PC-9 (cell line): ENCODE measurements around the gene PCLAF. TPM values are rescaled to one million over a fixed set of nuclear protein-coding genes. Genes with fewer than 3 reads are reported as not detected.

Experiments used
- BruUV-seq: library from RNA; stranded (reverse); fragments of 400-500 nt; replicated peaks from 2 replicates; lab custom pipeline; 2021; lab: Mats Ljungman, UMichigan
- CTCF ChIA-PET: fragments of 300-600 bp; sonication (Branson Sonifier 250); formaldehyde crosslinking; loops from one replicate; lab custom pipeline; 2022; ENCODE audit warnings: antibody characterized with exemption; lab: Charles Lee
- POLR2A ChIA-PET: fragments of 300-600 bp; sonication (Branson Sonifier 250); formaldehyde crosslinking; loops from one replicate; lab custom pipeline; 2022; ENCODE audit warnings: antibody characterized with exemption; ENCODE audit not compliant: unreplicated experiment; lab: Charles Lee
- DNase-seq, 2 experiments: peaks; one replicate each; pipeline versions ENCODE4 v3.0.0 to v3.0.0-alpha.2; 2015 to 2022; ENCODE audit warnings: mixed read lengths in 1 of 2
- H2AFZ ChIP-seq: fragments of 200-600 bp; sonication (generic); 2 replicates; pipeline ENCODE4 v1.8.1; 2017; ENCODE audit warnings: antibody characterized with exemption
- H3F3A ChIP-seq: fragments of 200-600 bp; sonication (generic); 2 replicates; pipeline ENCODE4 v1.8.1; 2017; ENCODE audit warnings: antibody characterized with exemption, mild to moderate bottlenecking, low read depth; ENCODE audit not compliant: insufficient read depth
- H3K27ac ChIP-seq: fragments of 200-600 bp; sonication (generic); 2 replicates; pipeline ENCODE4 v1.6.1; 2016; ENCODE audit warnings: mixed run types
- H3K27me3 ChIP-seq: fragments of 200-600 bp; sonication (generic); 2 replicates; pipeline ENCODE4 v1.6.1; 2016; ENCODE audit warnings: low read depth, mixed run types; ENCODE audit not compliant: insufficient read depth
- H3K36me3 ChIP-seq: fragments of 200-600 bp; sonication (generic); 2 replicates; pipeline ENCODE4 v1.6.1; 2016; ENCODE audit warnings: low read depth, mixed run types
- H3K4me1 ChIP-seq: fragments of 200-600 bp; sonication (generic); replicated peaks from 2 replicates; pipeline ENCODE4 v1.6.1; 2016; ENCODE audit warnings: mixed run types; ENCODE audit not compliant: insufficient read depth
- H3K4me2 ChIP-seq: fragments of 200-600 bp; sonication (generic); 2 replicates; pipeline ENCODE4 v1.6.1; 2017; ENCODE audit warnings: mixed run types
- H3K4me3 ChIP-seq: fragments of 200-600 bp; sonication (generic); 2 replicates; pipeline ENCODE4 v1.6.1; 2016; ENCODE audit warnings: mixed run types
- H3K79me2 ChIP-seq: fragments of 200-600 bp; sonication (generic); 2 replicates; pipeline ENCODE4 v1.6.1; 2017; ENCODE audit warnings: low read depth, mixed run types
- H3K9me2 ChIP-seq: fragments of 200-600 bp; sonication (generic); 2 replicates; pipeline ENCODE4 v1.8.1; 2017; ENCODE audit warnings: mild to moderate bottlenecking; ENCODE audit not compliant: insufficient read depth
- H3K9me3 ChIP-seq: fragments of 200-600 bp; sonication (generic); 2 replicates; pipeline ENCODE4 v1.8.1; 2016; ENCODE audit warnings: low read depth; ENCODE audit not compliant: insufficient read depth
- H4K20me1 ChIP-seq: fragments of 200-600 bp; sonication (generic); 2 replicates; pipeline ENCODE4 v1.8.1; 2017; ENCODE audit not compliant: insufficient read depth
- EZH2 ChIP-seq: fragments of 200-600 bp; sonication (generic); IDR thresholded peaks from 2 replicates; pipeline ENCODE4 v1.8.0; 2017; ENCODE audit warnings: antibody characterized with exemption, low read depth
- intact Hi-C: fragments of 100-400 bp; cut with micrococcal nuclease; formaldehyde crosslinking; loops from one replicate; pipeline ENCODE4 v1.10.0; 2022; ENCODE audit not compliant: unreplicated experiment
- total RNA-seq: library from RNA; stranded (reverse); gene quantifications from 2 replicates; pipeline ENCODE4 v1.2.3, GENCODE V29; 2021
- TF ChIP-seq, protein P1 (sequence below): fragments of 200-600 bp; sonication (generic); conservative IDR thresholded peaks from 2 replicates; pipeline ENCODE4 v1.6.1; 2017; ENCODE audit warnings: mixed run types, antibody characterized with exemption, mild to moderate bottlenecking, moderate library complexity

The PCLAF gene
- total RNA-seq, 1 experiment from 2014 or later, result 70.4 TPM

DNA sequence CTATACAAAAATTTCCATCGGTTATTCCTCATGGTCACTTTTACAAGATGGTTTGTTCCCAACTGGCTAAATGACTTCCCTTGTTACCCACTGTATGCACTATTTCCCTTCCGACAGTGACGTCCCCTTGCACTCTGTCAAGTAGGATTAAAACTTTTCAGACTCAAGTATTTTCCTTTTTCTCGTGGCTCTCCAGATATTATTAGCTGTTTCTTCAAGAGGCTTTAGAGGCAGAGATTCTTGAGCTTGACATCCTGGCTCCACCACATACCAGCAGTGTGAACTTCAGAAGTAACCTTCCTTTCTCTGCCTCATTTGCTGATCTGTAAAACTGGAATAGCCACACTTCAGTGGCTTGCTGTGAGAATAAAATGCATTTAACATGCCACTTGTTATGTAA is 39.3 kb downstream of the PCLAF start:
- POLR2A ChIA-PET, result interaction anchor here (0.6 kb wide), 1 partner anchor 108 kb away, joined by 3 read pairs; no protein-coding TSS in a partner anchor
- BruUV-seq, result no TSS peak
- H3K4me1 ChIP-seq, result no peaks in the 10 kb centered on the region

DNA sequence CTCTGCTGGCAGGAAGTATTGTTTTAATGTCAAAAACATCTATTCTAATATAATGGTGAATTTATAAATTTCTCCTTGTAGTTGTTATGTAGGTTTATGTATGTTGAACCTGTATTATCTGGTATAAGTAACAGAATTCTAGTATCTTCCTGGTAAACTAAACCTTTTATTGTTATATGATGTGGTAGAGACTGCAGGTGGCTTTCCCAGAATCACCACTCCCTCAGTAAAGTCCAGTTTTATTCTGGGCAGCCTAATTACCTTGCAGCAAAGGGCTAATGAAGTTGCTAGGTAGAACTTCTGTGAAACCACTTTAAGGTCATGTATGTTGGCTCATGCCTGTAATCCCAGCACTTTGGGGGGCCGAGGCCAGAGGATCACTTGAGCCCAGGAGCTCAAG is 40.9 kb downstream of the PCLAF start:
- no peaks in the 10 kb centered on the region; the same call in 1 of the 2 replicates for H4K20me1 ChIP-seq

More for the DNA sequence above, 39.3 kb downstream of the PCLAF start:
- intact Hi-C loops, result no loop called here
- peaks cover 4% of the 10 kb centered on the region; the same call in 1 of the 2 replicates for H3K36me3 ChIP-seq
- H3K27me3 ChIP-seq, result no peaks in the 10 kb centered on the region
- no peak overlapping the region for H3K4me3 ChIP-seq
- 0 out of 2 replicates have a peak, but pooled peaks cover 16% of the 10 kb centered on the region for H3K79me2 ChIP-seq
- CTCF ChIA-PET, result no interaction called here
- H3K9me2 ChIP-seq, result no peaks in the 10 kb centered on the region
- H3F3A ChIP-seq, result no peaks in the 10 kb centered on the region
- no peak for TF ChIP-seq EZH2
- TF ChIP-seq, protein P1, sequence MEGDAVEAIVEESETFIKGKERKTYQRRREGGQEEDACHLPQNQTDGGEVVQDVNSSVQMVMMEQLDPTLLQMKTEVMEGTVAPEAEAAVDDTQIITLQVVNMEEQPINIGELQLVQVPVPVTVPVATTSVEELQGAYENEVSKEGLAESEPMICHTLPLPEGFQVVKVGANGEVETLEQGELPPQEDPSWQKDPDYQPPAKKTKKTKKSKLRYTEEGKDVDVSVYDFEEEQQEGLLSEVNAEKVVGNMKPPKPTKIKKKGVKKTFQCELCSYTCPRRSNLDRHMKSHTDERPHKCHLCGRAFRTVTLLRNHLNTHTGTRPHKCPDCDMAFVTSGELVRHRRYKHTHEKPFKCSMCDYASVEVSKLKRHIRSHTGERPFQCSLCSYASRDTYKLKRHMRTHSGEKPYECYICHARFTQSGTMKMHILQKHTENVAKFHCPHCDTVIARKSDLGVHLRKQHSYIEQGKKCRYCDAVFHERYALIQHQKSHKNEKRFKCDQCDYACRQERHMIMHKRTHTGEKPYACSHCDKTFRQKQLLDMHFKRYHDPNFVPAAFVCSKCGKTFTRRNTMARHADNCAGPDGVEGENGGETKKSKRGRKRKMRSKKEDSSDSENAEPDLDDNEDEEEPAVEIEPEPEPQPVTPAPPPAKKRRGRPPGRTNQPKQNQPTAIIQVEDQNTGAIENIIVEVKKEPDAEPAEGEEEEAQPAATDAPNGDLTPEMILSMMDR, result no peak
- H3K27ac ChIP-seq, result no peak overlapping the region
- no peaks in the 10 kb centered on the region for H3K9me3 ChIP-seq
- H2AFZ ChIP-seq, result no peak overlapping the region
- H3K4me2 ChIP-seq, result no peak overlapping the region
- DNase-seq, result no peak
- no peaks in the 10 kb centered on the region for H4K20me1 ChIP-seq

DNA sequence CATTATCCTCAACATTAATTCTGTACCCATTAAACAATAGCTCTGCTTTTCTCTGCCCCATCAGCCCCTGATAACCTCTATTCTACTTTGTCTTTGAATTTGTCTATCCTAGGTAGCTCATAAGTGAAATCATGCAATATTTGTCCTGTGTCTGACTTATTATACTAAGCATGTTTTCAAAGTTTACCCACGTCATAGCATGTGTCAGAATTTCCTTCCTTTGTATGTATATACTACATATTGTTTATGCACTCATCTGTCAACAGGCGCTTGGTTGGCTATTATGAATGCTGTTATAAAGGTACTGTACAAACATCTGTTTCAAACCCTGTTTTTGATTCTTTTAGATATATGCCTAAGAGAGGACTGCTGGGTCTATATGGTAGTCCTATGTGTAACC is 43.5 kb downstream of the PCLAF start:
- H2AFZ ChIP-seq, result no peak overlapping the region
- no peaks in the 10 kb centered on the region; the same call in 1 of the 2 replicates for H4K20me1 ChIP-seq
- no peak overlapping the region for H3K4me3 ChIP-seq
- no peak overlapping the region for H3K27ac ChIP-seq
- H3K4me2 ChIP-seq, result no peak overlapping the region
- BruUV-seq, result no TSS peak
- peaks cover 4% of the 10 kb centered on the region; the same call in 1 of the 2 replicates for H3K36me3 ChIP-seq
- no peaks in the 10 kb centered on the region for H3K4me1 ChIP-seq
- H3K27me3 ChIP-seq, result no peaks in the 10 kb centered on the region
- 0 out of 2 replicates have a peak, but pooled peaks cover 3% of the 10 kb centered on the region for H3K79me2 ChIP-seq
- TF ChIP-seq EZH2, result no peak
- TF ChIP-seq, protein P1, result no peak
- H3F3A ChIP-seq, result no peaks in the 10 kb centered on the region; the same call in 1 of the 2 replicates
- ChIA-PET CTCF (no interaction called here), POLR2A (interaction anchor here (0.7 kb wide), 1 partner anchor 242 kb away, joined by 4 read pairs; no protein-coding TSS in a partner anchor)
- H3K9me3 ChIP-seq, result no peaks in the 10 kb centered on the region
- DNase-seq, result no peak
- H3K9me2 ChIP-seq, result no peaks in the 10 kb centered on the region
- intact Hi-C loops, result no loop called here

More for the DNA sequence above, 40.9 kb downstream of the PCLAF start:
- Histone ChIP-seq H3K4me1 (no peaks in the 10 kb centered on the region), H2AFZ (no peak overlapping the region), H3K4me3 (no peak overlapping the region), H3K9me3 (no peaks in the 10 kb centered on the region), H3F3A (no peaks in the 10 kb centered on the region), H3K27me3 (no peaks in the 10 kb centered on the region), H3K27ac (no peak overlapping the region), H3K36me3 (peaks cover 4% of the 10 kb centered on the region; the same call in 1 of the 2 replicates), H3K79me2 (0 out of 2 replicates have a peak, but pooled peaks cover 10% of the 10 kb centered on the region), H3K4me2 (no peak overlapping the region), H3K9me2 (no peaks in the 10 kb centered on the region)
- intact Hi-C loops, result no loop called here
- ChIA-PET CTCF (no interaction called here), POLR2A (no interaction called here)
- TF ChIP-seq, protein P1, result no peak
- no peak for TF ChIP-seq EZH2
- BruUV-seq, result no TSS peak
- DNase-seq, result no peak
